HG02943 (cell line): ENCODE results near the gene PYGB.

Experiments used
- ATAC-seq: cut with Tn5 transposase; IDR thresholded peaks from one replicate; pipeline ENCODE4 v1.9.1; 2021; ENCODE audit warnings: mild to moderate bottlenecking, low read depth, moderate library complexity; ENCODE audit not compliant: unreplicated experiment

The PYGB gene

DNA sequence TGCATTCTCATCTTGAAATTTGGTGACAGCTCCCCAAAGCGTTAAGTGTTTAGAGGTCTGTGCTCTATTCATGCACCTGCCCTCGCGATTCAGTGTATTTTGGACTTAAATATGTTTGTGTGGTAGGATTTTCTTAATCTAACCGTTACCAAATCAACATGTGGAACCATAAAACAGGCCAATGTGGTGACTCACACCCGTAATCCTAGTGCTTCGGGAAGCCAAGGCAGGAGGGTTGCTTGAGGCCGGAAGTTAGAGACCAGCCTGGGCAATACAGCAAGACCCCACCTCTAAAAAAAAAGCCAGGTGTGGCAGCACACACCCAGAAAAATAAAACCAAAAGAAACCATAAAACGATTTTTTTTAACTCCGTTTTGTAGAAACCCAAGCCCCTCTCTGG lies 31.5 kb downstream of the PYGB start:
- ATAC-seq = no peak

DNA sequence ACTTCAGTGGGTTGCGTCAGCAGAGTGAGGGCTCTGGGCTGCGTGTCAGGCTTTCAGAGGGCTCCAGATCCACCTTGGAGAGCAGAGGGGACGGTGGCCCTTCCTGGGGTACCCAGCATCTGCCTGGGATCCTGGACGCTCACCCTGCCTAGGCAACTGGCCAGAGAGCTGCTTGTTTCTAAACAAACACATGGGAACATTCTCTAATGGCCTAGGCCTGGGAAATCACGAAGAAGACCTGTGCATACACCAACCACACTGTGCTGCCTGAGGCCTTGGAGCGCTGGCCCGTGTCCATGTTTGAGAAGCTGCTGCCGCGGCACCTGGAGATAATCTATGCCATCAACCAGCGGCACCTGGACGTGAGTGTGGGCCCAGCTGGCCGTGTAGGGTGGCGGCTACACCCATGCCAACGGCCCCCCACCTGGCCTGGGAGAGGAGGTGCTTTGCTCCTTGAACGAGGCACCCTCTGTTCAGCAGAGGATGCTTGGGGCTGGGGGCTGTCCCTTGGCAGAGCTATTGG lies 32.2 kb downstream of the PYGB start:
- ATAC-seq = no peak

DNA sequence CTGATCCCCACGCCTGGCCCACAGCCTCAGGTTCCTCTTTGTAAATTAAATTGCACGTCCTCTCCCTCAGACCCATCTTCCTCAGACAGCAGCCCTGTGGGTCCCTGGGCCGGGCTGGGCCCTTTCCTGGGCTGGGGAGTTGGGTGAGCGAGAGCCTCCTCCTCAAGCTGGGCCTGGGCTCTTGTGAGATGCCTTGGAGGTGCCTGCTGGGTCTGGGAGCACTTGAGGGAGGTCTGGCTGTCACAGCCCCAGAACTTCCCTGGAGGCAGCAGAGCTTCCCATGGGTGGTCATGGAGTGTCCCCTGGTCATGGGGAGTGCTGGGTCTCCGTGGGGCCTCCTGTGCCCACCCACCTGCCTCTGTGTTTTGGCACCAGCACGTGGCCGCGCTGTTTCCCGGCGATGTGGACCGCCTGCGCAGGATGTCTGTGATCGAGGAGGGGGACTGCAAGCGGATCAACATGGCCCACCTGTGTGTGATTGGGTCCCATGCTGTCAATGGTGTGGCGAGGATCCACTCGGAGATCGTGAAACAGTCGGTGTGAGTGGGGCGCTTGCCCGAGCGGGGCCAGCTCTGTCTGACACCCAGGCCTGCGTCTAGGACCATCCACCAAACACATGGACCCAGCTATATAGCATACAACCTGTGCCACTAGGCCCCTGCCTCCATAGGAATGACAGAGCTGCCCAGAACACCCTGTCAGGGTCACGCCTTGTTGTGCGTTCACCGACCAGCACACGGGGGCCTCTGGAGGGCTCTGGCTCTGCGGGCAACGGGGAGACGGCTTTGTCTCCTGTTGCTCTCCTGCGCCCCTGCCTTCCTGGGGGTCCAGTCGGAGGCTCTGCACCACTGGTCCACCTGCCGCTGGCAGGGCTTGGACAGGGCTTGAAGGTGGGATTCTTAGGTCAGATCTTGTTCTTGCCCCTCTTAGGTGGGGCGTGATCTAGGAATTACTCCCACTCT lies 33.0 kb downstream of the PYGB start:
- no peak for ATAC-seq

DNA sequence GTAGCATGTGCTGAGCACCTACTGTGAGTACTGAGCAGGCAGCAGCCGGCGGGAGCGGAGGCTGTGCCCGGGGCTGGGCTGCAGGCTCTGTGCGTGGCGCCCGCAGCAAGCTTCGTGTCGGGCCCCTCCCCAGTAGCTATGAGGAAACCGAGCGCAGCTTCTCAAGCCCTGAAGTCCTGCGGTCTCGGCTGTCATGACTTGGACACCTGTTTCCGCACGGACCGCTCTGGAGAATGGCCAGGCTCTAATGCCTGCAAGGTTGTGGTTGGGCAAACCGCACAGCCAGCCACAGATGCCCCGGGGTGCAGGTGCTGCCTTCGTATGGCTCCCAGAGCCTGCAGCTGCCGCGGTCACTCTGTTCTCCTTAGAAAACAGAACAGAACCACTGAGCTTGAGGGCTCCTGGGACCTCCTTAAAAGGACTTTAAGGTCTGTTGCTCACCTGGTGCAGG lies 33.7 kb downstream of the PYGB start:
- peak; percentile 57 for ATAC-seq

DNA sequence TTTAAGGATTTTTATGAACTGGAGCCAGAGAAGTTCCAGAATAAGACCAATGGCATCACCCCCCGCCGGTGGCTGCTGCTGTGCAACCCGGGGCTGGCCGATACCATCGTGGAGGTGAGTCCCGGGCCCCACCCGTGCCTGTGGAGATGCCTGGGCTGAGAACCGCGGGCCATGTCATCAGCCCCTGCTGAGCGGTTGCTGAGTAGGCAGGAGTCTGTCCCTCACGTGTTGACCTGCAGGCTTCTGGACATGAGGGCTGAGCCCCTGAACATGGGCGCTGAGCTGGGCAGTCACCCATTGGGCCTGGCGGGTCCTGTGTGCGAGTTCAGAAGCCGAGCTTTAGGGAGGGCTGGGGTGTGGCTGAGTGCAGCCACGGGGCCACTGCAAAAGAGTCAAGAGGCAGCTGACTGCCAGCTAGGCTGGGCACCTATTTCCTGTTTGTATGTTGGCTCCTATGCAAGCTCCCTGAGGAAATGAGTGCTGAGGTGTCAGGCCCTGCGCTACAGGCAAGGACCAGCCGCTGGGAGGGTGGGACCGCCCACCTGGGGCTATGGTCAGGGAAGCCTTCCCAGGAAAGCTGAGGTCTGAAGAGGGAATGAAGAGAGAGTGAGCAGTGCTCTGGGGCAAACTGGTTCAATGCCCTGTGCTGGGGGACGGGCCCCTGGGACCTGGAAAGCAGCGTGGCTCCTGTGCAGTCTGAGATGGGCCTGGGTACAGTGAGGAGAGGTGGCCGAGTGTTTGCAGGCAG lies 34.3 kb downstream of the PYGB start:
- ATAC-seq = no peak

DNA sequence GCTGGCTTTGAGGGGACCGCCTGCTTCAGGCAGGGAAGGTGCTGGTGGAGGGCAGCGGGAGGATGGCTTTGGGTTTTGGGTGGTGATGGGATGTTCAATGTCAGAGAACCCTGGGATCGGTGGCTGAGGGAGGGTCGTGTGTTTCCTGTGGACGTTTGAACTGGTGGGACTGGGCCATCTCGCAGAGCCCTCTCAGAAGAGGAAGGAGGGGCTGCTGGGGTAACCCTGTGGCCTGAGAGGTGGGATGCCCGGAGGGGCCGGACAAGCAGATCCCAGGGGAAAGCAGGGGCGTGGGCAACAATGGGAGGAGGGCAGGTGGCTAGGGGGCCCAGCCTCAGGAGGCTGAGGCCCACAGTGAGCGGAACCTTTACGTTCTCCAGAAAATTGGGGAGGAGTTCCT lies 34.9 kb downstream of the PYGB start:
- ATAC-seq = no peak

DNA sequence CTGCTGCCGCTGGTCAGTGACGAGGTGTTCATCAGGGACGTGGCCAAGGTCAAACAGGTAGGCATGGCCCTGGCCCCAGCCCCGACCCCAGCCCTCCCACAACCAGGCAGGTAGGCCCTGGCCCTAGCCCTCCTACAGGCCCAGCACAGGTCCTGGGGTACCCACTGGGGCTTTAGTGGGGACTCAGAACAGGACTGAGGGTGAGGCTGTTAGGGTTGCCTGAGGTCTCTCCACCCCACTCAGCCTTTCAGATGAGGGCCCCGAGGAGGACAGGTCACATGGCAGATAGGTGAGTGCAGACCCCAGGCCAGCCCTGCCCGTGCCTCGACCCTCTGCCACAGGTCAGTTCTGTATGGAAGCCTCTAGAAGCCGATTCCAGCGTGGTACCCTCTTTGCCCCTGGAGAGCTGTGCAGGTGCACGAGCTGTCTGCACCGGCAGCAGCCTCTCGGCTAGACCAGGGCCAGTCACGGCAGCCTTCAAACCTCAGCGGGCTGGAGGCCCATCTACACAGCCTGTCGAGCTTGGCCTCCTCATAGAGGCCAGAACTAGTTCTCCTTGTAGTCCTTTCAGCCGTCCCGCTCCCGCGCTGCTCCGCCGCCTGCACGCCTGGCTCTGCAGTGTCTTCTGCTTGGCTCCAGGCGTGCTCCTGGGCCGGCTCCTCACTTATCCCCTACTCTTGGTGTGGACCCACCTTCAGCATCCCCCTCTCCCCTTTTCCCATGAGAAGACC lies 35.5 kb downstream of the PYGB start:
- ATAC-seq = no peak

DNA sequence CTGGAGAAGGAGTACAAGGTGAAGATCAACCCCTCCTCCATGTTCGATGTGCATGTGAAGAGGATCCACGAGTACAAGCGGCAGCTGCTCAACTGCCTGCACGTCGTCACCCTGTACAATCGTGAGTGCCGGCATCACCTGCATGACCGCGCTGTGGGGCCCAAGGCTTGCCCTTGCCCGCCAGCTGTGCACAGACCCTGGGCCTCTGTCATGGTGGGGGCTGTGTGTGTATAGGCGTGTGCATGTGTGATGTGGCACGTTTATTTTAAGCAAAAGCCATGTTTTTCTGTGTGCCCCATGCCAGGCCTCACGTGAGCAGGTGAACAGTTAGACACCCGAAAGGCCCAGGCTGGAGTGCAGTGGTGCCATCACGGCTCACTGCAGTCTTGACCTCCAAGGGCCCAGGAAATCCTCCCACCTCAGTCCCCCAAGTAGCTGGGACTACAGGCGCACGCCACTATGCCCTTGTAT lies 36.3 kb downstream of the PYGB start:
- no peak for ATAC-seq

DNA sequence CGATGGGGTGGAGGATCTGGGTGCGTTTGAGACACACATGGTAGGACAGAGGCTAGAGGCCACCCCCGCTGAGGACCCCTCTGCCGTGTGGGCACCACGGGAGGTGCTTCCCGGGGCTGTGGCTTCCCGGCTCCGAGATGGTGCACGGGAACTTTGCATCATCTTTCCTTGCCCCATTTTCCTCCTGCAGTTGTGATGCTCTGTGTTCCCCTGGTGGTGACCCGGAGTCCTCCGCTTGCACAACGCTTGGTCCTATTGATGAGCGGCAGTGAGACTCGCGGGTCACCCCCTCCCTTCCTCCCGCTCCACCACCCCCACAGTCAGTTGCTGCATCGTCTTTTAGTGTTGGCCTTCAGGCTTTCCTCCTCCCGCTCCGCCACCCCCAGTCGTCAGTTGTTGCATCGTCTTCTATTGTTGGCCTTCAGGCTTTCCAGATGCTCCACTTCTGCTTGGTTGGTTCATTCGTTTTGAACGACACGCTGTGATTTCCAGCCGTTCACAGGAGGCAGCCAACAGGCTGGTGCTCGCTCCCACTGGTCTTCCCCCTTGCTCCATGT lies 37.3 kb downstream of the PYGB start:
- no peak for ATAC-seq

DNA sequence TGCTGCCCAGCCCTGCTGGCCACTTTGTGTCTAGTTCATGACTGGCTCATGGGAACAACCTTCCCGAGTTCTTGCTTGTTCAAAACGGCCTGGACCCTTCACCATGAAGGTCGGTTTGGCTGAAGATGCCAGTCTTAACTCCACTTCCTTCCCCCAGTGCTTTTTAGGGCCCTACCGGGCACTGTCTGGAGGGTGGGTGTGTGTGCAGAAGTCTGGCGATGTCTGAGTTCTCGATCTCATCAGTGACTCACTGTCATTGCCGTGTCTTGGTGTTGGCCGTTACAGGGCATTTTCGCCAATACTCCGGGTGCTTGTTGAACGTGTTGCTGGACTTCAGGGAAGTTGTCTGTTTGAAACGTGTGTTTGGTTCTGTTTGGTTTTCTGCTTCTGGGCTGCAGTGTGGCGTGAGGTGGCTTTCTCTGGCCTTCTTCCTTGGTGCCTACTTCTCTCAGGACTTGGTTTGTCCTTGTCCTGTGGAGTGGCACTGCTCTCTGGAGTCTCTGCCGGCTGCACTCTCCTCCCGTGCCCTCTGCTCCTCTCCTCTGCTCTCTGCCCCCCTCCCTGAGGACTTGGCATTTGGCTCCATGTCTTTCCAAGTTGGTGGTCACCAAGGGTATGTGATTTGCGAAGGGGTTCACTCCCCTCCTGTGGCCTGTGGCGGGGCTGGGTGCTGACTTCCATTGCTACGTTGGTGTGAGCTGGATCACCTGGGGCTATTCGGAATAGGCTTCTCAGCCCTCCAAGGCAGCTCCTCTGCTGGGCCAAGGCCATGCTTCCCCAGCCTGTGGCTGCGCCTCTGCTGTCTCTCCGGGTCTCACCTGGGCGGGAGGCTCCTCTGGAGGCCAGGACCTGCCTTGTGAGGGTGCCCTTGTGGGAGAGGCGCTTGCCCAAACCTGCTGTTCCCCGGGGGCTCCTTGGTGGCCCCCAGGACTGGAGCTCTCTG lies 38.2 kb downstream of the PYGB start:
- no peak for ATAC-seq

DNA sequence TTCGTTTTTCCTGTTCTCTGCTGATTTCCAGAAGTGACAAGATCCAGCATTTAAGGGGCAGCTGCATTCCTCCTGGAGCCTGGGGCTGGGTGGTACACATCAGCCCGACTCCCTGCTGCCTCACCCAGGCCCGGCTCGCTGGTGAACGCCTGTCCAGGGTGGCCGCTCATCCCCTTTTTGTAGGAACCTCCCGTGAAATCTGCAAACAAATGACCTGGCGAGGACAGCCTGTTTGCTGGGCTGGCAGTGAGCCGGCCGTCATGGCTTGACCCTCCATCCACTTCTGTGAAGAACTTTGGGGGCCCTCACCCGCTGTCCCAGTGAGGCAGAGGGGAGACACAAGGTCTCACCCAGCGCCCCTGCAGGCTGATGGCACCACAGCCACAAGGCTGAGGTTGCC lies 39.0 kb downstream of the PYGB start:
- ATAC-seq = no peak

DNA sequence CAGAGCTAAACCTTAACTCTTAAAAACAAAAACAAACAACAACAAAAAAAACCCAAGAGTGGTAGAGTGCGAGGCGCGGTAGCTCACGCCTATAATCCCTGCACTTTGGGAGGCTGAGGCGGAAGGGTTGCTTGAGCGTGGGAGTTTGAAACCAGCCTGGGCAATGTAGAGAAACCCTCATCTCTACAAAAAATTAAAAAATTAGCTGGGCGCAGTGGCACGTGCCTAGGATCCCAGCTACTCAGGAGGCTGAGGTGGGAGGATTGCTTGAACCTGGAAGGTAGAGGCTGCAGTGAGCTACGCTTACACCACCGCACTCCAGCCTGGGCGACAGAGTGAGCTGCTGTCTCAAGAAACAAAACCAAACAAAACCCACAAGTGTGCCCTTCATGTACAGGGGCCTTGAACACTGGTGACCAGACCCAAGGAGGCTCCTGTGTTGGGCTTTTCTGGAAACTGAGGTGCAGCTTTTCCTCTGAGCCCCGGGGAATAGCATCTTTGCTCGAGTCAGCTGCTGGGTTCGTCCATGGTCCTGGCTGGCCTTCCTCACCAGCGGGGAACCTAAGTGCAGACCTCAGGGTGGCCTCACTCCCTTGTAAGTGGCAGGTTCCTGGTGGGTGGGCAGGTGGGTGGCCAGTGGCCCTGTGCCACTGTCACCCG lies 39.9 kb downstream of the PYGB start:
- ATAC-seq = no peak

DNA sequence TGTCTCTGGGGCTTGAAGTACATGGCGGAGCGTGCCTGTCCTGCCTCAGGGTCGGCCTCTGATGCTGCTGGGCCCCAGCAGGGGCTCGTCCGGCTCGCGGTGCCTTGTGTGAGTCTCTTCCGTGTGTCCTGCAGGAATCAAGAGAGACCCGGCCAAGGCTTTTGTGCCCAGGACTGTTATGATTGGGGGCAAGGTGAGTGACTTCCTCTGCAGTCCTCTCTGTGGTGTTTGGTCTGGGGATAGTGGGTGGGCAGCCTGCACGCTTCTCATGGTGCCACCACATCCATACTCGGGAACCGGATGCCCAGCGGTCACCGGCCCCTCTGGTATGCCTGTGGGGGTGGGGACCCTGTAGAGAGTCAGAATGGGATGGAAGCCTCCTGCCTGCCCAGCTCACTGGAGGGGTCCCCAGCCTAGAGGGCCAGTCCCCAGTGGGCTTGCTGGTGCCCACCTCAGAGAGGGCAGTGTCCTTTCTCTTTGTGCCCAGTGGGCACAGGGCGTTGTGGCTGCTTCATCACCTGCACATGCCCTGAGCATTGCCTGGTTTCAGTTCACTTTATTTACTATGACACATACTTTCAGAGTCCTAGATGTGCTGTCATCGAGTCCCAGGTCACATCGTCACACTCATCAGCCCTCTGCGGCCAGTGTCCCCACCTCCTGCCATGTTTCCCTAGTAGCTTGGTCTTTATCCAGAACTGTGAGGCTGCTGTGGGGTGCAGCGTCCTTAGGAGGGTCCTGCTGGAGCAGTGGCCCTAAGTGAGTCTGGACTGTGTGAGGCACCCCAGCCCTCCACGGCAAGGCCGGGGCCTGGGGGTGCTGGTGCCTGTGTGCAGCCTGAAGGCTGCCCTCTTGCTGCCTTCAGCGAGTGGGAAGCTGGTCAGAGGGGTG lies 40.7 kb downstream of the PYGB start:
- peak; percentile 84 for ATAC-seq

DNA sequence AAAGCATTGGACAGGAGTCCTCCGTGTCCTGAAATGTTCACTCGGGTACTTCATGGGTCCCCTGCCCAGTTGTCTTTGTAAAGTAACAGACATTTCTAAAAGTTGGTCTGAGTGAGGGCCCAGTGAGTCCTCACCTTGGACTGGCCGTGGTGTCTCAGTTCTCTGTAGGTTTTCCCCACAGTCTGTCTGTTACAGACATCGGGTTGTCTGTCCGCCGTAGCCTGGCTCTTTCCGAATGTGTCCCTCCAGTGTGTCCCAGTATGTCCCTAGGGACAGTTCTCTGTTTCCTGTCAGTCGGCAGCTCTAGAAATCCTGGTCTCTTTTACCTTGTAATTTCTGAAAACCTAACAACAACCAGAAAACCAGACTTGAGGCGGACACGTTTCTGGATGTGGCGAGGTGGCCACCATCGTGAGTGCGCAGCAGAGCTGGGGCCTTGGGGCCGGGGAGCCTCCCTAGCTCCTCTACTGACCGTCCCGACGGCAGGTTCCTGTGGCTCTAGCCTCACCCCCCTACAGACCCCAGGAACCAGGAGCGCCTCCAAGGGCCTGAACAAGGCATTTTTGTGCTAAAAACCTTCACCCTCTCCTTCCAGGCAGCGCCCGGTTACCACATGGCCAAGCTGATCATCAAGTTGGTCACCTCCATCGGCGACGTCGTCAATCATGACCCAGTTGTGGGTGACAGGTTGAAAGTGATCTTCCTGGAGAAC lies 42.2 kb downstream of the PYGB start:
- ATAC-seq = no peak

DNA sequence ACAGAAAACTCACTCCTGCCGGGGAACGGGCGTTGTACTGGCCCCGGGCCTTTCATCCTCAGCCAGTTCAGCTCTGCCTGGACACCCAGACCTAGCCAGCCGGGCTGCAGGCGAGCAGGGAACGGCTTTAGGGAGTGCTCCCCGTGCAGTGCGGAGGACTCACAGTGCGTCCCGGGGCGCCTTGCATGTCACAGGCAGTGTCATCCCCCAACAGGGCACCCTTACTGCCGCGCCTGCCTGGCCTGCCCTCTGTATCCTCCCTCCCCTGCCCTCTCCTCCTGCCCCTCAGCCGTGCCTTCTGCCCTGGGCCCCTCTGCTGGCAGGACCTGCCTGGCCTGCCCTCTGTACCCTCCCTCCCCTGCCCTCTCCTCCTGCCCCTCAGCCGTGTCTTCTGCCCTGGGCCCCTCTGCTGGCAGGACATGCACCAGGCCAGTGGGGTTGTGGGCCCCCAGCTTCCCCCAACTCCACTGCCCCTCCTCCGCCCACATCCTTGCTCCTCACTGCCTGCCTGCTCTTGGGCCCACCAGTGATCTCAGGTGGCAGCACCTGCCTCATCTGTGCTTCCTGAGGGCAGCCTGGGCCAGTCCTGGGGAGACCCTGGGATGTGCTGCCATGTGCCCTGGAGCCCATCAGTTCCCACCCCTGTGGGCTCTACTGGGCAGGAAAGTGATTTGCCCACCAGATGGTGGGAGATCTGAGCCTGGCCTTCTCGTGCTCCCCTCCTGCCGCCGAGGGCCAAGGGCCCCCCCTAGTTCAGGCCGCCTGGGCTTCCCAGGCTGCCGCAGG lies 43.0 kb downstream of the PYGB start:
- no peak for ATAC-seq

DNA sequence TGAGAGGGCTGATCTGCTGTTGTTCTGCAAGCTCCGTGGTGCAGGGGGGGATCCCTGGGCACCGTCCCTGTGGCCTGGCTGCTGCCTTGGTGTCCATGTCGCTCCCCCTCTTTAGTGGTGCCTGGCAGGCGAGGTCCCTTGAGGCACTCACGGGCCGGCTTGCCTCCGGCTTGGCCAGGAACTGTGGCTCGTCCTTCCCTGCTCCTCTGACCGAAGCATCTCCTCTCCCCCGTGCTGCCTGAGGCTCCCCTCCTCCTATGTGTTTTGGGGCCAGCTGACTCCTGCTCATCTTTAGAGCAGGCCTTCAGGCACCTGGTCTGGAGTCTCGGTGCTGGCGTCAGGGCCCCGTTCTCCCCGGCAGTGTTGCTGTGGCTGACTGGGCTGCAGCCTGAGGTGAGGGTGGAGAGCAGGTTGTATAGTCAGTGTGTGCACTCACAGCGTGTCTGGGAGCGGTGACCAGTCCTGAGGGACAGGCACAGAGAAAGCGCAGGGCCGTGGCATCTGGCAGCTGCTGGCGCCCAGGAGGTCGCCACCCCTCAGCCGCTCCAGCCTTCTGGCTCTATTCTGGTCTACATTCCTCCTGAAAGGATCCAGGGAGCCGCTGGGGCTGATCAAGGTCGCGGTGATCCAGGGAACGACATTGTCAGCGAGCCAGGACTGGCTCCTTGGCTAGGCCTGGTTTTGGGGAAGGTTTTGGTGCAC lies 43.7 kb downstream of the PYGB start:
- ATAC-seq = no peak
